HEK293T (cell line): Measurements from ENCODE around the gene ACOT9.
"Not testable (repeated sequence)": the region's sequence is repeated elsewhere in the genome, so short reads cannot be mapped to it uniquely, and the experiment has no call there.

ENCODE experiments used
- FOXK2 ChIP-seq: fragments of 450-650 bp; IDR thresholded peaks from 2 replicates; pipeline ENCODE4 v1.6.1; 2016; ENCODE audit warnings: mild to moderate bottlenecking
- FOXM1 ChIP-seq: fragments of 450-650 bp; IDR thresholded peaks from 2 replicates; pipeline ENCODE4 v1.6.1; 2017; ENCODE audit warnings: mild to moderate bottlenecking, borderline replicate concordance
- PKNOX1 ChIP-seq: fragments of 450-650 bp; IDR thresholded peaks from 2 replicates; pipeline ENCODE4 v1.6.1; 2016
- SP1 ChIP-seq: fragments of 450-650 bp; IDR thresholded peaks from 2 replicates; pipeline ENCODE4 v1.6.1; 2017
- TARDBP ChIP-seq: fragments of 450-650 bp; IDR thresholded peaks from 2 replicates; pipeline ENCODE4 v1.6.1; 2016
- ZNF384 ChIP-seq: fragments of 450-650 bp; IDR thresholded peaks from 2 replicates; pipeline ENCODE4 v1.6.1; 2016

- TF ChIP-seq FOXK2, SP1, ZNF384, TARDBP, FOXM1, PKNOX1: not testable (repeated sequence)
Measured at GRCh38 chrX:23771086-23771485, 28.0 kb upstream of the ACOT9 start.
